ENCODE data around the gene PIK3C2G.

Gene PIK3C2G

DNA sequence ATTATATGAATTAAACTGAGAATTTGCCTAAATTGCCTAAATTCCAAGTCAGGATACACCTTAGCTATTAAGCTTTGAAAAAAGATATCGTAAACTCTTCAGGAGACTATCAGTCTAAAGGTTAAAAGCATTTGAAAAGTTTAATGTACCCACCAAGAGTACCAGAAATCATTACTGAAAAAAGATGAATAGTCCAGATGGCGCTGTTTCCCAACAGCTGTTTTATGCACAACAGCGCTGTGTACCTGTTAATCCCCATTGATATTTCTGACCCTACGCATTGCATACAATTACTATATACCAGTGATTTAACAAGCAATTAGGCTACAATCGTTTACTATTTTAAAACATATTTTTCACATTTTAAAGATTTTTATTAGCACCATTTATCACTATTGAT lies 291.5 kb downstream of the PIK3C2G start:
- Histone ChIP-seq H3K27ac (replicated peaks) (no peak overlapping the region), H3K27me3 (ENCODE audit: insufficient read depth, poor library complexity, severe bottlenecking) (no peaks in the 10 kb centered on the region), H3K4me3 (replicated peaks; ENCODE audit: insufficient read depth, low read length) (no peak overlapping the region)
- TF ChIP-seq, protein P1, sequence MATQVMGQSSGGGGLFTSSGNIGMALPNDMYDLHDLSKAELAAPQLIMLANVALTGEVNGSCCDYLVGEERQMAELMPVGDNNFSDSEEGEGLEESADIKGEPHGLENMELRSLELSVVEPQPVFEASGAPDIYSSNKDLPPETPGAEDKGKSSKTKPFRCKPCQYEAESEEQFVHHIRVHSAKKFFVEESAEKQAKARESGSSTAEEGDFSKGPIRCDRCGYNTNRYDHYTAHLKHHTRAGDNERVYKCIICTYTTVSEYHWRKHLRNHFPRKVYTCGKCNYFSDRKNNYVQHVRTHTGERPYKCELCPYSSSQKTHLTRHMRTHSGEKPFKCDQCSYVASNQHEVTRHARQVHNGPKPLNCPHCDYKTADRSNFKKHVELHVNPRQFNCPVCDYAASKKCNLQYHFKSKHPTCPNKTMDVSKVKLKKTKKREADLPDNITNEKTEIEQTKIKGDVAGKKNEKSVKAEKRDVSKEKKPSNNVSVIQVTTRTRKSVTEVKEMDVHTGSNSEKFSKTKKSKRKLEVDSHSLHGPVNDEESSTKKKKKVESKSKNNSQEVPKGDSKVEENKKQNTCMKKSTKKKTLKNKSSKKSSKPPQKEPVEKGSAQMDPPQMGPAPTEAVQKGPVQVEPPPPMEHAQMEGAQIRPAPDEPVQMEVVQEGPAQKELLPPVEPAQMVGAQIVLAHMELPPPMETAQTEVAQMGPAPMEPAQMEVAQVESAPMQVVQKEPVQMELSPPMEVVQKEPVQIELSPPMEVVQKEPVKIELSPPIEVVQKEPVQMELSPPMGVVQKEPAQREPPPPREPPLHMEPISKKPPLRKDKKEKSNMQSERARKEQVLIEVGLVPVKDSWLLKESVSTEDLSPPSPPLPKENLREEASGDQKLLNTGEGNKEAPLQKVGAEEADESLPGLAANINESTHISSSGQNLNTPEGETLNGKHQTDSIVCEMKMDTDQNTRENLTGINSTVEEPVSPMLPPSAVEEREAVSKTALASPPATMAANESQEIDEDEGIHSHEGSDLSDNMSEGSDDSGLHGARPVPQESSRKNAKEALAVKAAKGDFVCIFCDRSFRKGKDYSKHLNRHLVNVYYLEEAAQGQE (IDR thresholded peaks at IDR 0.05; ENCODE audit: insufficient replicate concordance, low read depth), result no peak
- TF ChIP-seq GABPA (IDR thresholded peaks at IDR 0.05; ENCODE audit: low read depth) (no peak), SPI1 (IDR thresholded peaks at IDR 0.05; ENCODE audit: borderline replicate concordance, low read depth) (no peak), POLR2AphosphoS5 (IDR thresholded peaks at IDR 0.05; ENCODE audit: low read depth) (no peak)
- TF ChIP-seq, protein P2, sequence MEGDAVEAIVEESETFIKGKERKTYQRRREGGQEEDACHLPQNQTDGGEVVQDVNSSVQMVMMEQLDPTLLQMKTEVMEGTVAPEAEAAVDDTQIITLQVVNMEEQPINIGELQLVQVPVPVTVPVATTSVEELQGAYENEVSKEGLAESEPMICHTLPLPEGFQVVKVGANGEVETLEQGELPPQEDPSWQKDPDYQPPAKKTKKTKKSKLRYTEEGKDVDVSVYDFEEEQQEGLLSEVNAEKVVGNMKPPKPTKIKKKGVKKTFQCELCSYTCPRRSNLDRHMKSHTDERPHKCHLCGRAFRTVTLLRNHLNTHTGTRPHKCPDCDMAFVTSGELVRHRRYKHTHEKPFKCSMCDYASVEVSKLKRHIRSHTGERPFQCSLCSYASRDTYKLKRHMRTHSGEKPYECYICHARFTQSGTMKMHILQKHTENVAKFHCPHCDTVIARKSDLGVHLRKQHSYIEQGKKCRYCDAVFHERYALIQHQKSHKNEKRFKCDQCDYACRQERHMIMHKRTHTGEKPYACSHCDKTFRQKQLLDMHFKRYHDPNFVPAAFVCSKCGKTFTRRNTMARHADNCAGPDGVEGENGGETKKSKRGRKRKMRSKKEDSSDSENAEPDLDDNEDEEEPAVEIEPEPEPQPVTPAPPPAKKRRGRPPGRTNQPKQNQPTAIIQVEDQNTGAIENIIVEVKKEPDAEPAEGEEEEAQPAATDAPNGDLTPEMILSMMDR (IDR thresholded peaks at IDR 0.05; ENCODE audit: insufficient read depth, low read length), result no peak
- no peak for DNase-seq (ENCODE audit: low read depth in 1 of 2, low spot score in 1 of 2)

DNA sequence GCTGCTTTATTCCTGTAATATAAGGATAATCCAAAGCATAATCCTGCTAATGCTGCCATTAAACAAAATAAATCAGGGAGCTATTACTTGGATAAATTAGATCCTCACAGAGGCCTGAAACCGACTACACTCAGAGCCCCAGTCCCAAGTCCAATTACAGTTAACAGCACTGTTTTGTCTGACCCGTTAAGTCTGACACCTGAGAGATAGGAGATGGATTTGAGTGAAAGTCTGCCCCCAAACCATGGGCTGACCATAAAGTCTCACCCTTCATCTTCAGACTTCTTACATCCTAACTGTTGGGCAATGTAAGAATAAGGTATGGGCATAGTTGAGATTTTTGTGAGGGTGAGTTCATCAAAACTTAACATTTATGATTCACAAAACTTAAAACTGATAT lies 294.8 kb downstream of the PIK3C2G start:
- H3K27ac ChIP-seq (replicated peaks), result no peak overlapping the region
- H3K27me3 ChIP-seq (ENCODE audit: insufficient read depth, poor library complexity, severe bottlenecking), result no peaks in the 10 kb centered on the region
- no peak overlapping the region for H3K4me3 ChIP-seq (replicated peaks; ENCODE audit: insufficient read depth, low read length)
- no peak for DNase-seq (ENCODE audit: low read depth in 1 of 2, low spot score in 1 of 2)
- no peak for TF ChIP-seq POLR2AphosphoS5 (IDR thresholded peaks at IDR 0.05; ENCODE audit: low read depth)
- no peak for TF ChIP-seq SPI1 (IDR thresholded peaks at IDR 0.05; ENCODE audit: borderline replicate concordance, low read depth)
- TF ChIP-seq GABPA (IDR thresholded peaks at IDR 0.05; ENCODE audit: low read depth), result no peak
- TF ChIP-seq, protein P2 (IDR thresholded peaks at IDR 0.05; ENCODE audit: insufficient read depth, low read length), result no peak
- TF ChIP-seq, protein P1 (IDR thresholded peaks at IDR 0.05; ENCODE audit: insufficient replicate concordance, low read depth), result no peak

DNA sequence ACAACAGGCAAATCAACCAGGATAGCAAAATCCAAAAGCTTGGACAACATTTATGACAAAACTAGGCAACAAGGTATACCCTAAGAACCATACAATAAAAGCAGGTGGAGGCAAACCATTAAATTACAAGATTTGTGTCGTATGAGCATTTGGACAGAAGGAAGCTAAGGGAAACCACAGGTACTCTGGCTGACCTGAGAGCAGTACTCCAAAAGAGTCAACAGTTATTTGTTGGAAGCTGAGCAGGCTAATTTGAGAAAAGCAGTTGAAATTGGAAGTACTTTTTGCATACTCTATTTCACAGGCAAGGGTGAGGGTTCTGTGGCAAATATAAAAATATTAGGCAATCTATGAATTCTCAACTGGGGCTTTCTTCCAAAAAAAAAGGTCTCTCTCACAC lies 297.9 kb downstream of the PIK3C2G start:
- DNase-seq (ENCODE audit: low read depth in 1 of 2, low spot score in 1 of 2), result no peak
- TF ChIP-seq, protein P2 (IDR thresholded peaks at IDR 0.05; ENCODE audit: insufficient read depth, low read length), result no peak
- TF ChIP-seq, protein P1 (IDR thresholded peaks at IDR 0.05; ENCODE audit: insufficient replicate concordance, low read depth), result no peak
- TF ChIP-seq POLR2AphosphoS5 (IDR thresholded peaks at IDR 0.05; ENCODE audit: low read depth) (no peak), SPI1 (IDR thresholded peaks at IDR 0.05; ENCODE audit: borderline replicate concordance, low read depth) (no peak), GABPA (IDR thresholded peaks at IDR 0.05; ENCODE audit: low read depth) (no peak)

More for the DNA sequence above, 297.9 kb downstream of the PIK3C2G start:
- no peaks in the 10 kb centered on the region for H3K27me3 ChIP-seq (ENCODE audit: insufficient read depth, poor library complexity, severe bottlenecking)
- no peak overlapping the region for H3K27ac ChIP-seq (replicated peaks)
- H3K4me3 ChIP-seq (replicated peaks; ENCODE audit: insufficient read depth, low read length), result no peak overlapping the region

Measured in HL-60 (cell line).